ENCODE data around the gene PTPRF.
"Not testable (repeated sequence)": the region's sequence is repeated elsewhere in the genome, so short reads cannot be mapped to it uniquely, and the experiment has no call there.

Gene PTPRF

DNA sequence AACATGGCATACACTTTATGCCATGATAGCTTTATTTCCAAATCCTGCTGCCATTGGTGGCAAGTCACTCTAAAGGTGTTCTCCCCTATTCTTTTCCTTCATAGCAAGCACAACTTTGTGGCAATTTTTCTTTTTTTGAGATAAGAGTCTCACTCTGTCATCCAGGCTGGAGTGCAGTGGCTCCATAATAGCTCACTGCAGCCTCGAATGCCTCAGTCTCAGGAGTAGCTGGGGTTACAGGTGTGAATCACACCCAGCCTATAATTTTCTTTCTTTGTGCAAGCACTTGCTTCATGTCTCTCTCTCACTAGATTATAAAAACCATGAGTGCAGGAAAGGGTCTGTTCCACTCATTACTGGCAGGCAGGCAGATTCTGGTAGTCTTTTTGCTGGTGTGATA is 113.9 kb downstream of the PTPRF start:
- H3K27ac ChIP-seq (ENCODE audit: low read length) = no peak overlapping the region
- DNase-seq (no peak), ATAC-seq (ENCODE audit: insufficient read depth, low read depth) (no peak)
- H3K4me3 ChIP-seq (ENCODE audit: low read depth in 1 of 2, low read length in 2 of 2) = no peak overlapping the region
- no peaks in the 10 kb centered on the region for H3K27me3 ChIP-seq (ENCODE audit: insufficient read depth, low read length, poor library complexity)
- TF ChIP-seq CTCF (IDR thresholded peaks at IDR 0.05; ENCODE audit: borderline replicate concordance, extremely low read depth, low read length, poor library complexity, severe bottlenecking) (no peak), EZH2 (IDR thresholded peaks at IDR 0.05; ENCODE audit: borderline replicate concordance, low read depth, low read length, severe bottlenecking) (no peak)
- H4K20me1 ChIP-seq (ENCODE audit: insufficient read depth, low read length) = no peaks in the 10 kb centered on the region
- no peak overlapping the region for H2AFZ ChIP-seq (ENCODE audit: low read depth, low read length)
- H3K79me2 ChIP-seq (ENCODE audit: insufficient read depth, low read length) = no peaks in the 10 kb centered on the region
- no peak overlapping the region for H3K9ac ChIP-seq (ENCODE audit: low read depth, low read length)
- H3K4me2 ChIP-seq (ENCODE audit: insufficient read depth, low read length) = no peak overlapping the region
- H3K9me3 ChIP-seq (ENCODE audit: insufficient read depth, low read length, severe bottlenecking) = no peaks in the 10 kb centered on the region
- H3K36me3 ChIP-seq (ENCODE audit: insufficient read depth, low read length) = no peaks in the 10 kb centered on the region
- peaks cover 9% of the 10 kb centered on the region for H3K4me1 ChIP-seq (ENCODE audit: insufficient read depth, low read length)

GRCh38 chr1:43645461-43645860 is 114.8 kb downstream of the PTPRF start:
- Histone ChIP-seq H4K20me1 (ENCODE audit: insufficient read depth, low read length) (peaks cover under 1% of the 10 kb centered on the region; the same call in 1 of the 2 replicates), H3K27ac (ENCODE audit: low read length) (no peak overlapping the region), H3K9me3 (ENCODE audit: insufficient read depth, low read length, severe bottlenecking) (no peaks in the 10 kb centered on the region), H2AFZ (ENCODE audit: low read depth, low read length) (no peak overlapping the region), H3K4me1 (ENCODE audit: insufficient read depth, low read length) (peaks cover 9% of the 10 kb centered on the region), H3K9ac (ENCODE audit: low read depth, low read length) (no peak overlapping the region), H3K36me3 (ENCODE audit: insufficient read depth, low read length) (no peaks in the 10 kb centered on the region), H3K27me3 (ENCODE audit: insufficient read depth, low read length, poor library complexity) (no peaks in the 10 kb centered on the region), H3K4me2 (ENCODE audit: insufficient read depth, low read length) (no peak overlapping the region), H3K79me2 (ENCODE audit: insufficient read depth, low read length) (peaks cover 2% of the 10 kb centered on the region), H3K4me3 (ENCODE audit: low read depth in 1 of 2, low read length in 2 of 2) (no peak overlapping the region)
- DNase-seq (no peak), ATAC-seq (ENCODE audit: insufficient read depth, low read depth) (no peak)
- TF ChIP-seq CTCF (IDR thresholded peaks at IDR 0.05; ENCODE audit: borderline replicate concordance, extremely low read depth, low read length, poor library complexity, severe bottlenecking) (no peak), EZH2 (IDR thresholded peaks at IDR 0.05; ENCODE audit: borderline replicate concordance, low read depth, low read length, severe bottlenecking) (no peak)

DNA sequence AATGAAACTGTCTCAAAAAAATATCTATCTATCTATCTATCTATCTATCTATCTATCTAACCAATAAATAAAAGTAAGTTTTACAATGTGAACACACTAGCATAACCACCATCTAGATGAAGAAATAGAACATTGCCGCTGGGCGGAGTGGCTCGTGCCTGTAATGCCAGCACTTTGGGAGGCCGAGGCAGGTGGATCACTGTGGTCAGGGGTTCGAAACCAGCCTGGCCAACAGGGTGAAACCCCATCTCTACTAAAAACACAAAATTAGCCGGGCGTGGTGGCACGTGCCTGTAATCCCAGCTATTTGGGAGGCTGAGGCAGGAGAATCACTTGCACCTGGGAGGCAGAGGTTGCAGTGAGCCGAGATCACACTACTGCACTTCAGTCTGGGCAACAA is 116.6 kb downstream of the PTPRF start:
- not testable (repeated sequence) for H3K4me2 ChIP-seq (ENCODE audit: insufficient read depth, low read length); H3K9me3 ChIP-seq (ENCODE audit: insufficient read depth, low read length, severe bottlenecking); H3K27me3 ChIP-seq (ENCODE audit: insufficient read depth, low read length, poor library complexity); H3K36me3 ChIP-seq (ENCODE audit: insufficient read depth, low read length); DNase-seq; H3K9ac ChIP-seq (ENCODE audit: low read depth, low read length); H2AFZ ChIP-seq (ENCODE audit: low read depth, low read length); H3K27ac ChIP-seq (ENCODE audit: low read length); H3K4me3 ChIP-seq (ENCODE audit: low read depth in 1 of 2, low read length in 2 of 2); ATAC-seq (ENCODE audit: insufficient read depth, low read depth)
- Histone ChIP-seq H3K79me2 (ENCODE audit: insufficient read depth, low read length) (peaks cover 21% of the 10 kb centered on the region), H3K4me1 (ENCODE audit: insufficient read depth, low read length) (peaks cover 26% of the 10 kb centered on the region), H4K20me1 (ENCODE audit: insufficient read depth, low read length) (peaks cover 18% of the 10 kb centered on the region; the same call in 1 of the 2 replicates)

DNA sequence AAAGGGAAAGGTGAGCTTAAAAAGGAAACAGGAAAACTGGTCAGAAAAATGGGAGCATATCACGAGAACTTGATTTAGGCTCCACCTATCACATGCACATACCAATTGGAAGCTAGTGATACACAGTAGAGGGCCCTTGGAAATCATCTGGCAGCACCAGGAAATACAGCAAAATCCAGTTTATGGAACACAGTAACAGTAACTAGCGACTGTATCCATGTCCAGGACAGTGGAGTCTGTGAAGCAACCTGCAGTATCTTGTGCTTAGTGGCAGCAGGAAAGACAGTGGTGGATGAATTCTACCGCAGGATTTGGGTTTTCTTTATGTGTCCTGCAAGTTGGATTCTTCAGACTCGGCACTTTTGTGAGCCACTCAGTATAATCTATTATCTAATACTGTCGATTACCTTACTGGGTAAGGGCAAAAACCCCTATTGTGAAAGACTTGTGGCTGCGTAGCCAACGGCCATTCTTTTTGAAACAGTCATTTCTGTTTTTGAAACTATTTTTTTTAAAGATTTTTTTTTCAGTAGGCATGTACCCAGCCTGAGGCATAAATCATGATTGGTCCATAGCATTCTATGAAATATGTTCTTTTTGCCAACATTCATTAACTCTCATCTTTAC is 117.7 kb downstream of the PTPRF start:
- peaks cover 22% of the 10 kb centered on the region; the same call in 1 of the 2 replicates for H4K20me1 ChIP-seq (ENCODE audit: insufficient read depth, low read length)
- H3K4me3 ChIP-seq (ENCODE audit: low read depth in 1 of 2, low read length in 2 of 2) = no peak overlapping the region
- no peak for TF ChIP-seq CTCF (IDR thresholded peaks at IDR 0.05; ENCODE audit: borderline replicate concordance, extremely low read depth, low read length, poor library complexity, severe bottlenecking)
- TF ChIP-seq EZH2 (IDR thresholded peaks at IDR 0.05; ENCODE audit: borderline replicate concordance, low read depth, low read length, severe bottlenecking) = no peak
- no peaks in the 10 kb centered on the region for H3K27me3 ChIP-seq (ENCODE audit: insufficient read depth, low read length, poor library complexity)
- peaks cover 30% of the 10 kb centered on the region for H3K79me2 ChIP-seq (ENCODE audit: insufficient read depth, low read length)
- H2AFZ ChIP-seq (ENCODE audit: low read depth, low read length) = no peak overlapping the region
- H3K4me2 ChIP-seq (ENCODE audit: insufficient read depth, low read length) = no peak overlapping the region
- peaks cover 29% of the 10 kb centered on the region for H3K4me1 ChIP-seq (ENCODE audit: insufficient read depth, low read length)
- no peaks in the 10 kb centered on the region for H3K9me3 ChIP-seq (ENCODE audit: insufficient read depth, low read length, severe bottlenecking)
- H3K9ac ChIP-seq (ENCODE audit: low read depth, low read length) = no peak overlapping the region
- DNase-seq = no peak
- peaks cover 7% of the 10 kb centered on the region for H3K36me3 ChIP-seq (ENCODE audit: insufficient read depth, low read length)
- no peak overlapping the region for H3K27ac ChIP-seq (ENCODE audit: low read length)
- no peak for ATAC-seq (ENCODE audit: insufficient read depth, low read depth)
